Fibroblast of the conjunctiva (primary cell): ENCODE results near the gene PEX5.

Source experiments
- DNase-seq: peaks from one replicate; pipeline ENCODE4 v3.0.0-alpha.2; 2010; ENCODE audit warnings: low read depth

Gene PEX5

DNA sequence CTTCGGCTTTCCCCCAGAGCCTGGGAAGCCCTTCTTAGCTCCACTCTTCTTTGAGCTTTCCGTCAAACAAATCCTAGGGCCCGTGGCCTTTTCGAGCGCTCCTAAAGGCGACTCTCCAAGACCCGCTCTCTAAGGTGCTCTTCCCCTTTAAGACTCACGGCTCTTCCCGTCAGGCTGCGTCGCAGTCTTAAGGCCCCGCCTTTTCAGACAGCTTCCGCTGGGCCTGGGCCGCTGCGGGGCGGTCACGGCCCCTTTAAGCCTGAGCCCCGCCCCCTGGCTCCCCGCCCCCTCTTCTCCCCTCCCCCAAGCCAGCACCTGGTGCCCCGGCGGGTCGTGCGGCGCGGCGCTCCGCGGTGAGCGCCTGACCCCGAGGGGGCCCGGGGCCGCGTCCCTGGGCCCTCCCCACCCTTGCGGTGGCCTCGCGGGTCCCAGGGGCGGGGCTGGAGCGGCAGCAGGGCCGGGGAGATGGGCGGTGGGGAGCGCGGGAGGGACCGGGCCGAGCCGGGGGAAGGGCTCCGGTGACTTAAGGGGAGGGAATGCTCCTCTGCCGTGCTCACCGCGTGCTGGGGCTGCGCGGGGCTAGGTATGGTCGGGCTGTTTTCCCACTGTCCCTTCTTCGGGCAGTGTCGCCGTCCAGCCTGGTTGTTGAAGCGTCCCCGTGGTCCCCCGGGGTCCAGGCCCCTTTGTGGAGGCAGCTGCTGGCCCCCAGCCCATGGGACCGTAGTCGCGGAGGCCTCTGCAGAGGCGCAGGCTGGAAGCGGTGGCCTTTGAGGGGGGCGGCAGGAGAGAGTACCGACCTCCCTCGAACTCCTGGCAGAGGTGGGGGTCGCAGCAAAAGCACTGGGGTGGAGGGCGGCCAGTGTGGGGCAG lies at the start of gene PEX5:
TSS of gene PEX5 (plus strand) at position 289 of the 870 bp plus-strand sequence. CDS start 692 bp downstream, outside the sequence.
- peak; percentile 90 for DNase-seq

GRCh38 chr12:7141351-7142005 lies 48.0 kb upstream of the PEX5 start:
- DNase-seq: no peak

- DNase-seq: peak; percentile 27
Observed at GRCh38 chr12:7142056-7142644, 47.3 kb upstream of the PEX5 start.

DNA sequence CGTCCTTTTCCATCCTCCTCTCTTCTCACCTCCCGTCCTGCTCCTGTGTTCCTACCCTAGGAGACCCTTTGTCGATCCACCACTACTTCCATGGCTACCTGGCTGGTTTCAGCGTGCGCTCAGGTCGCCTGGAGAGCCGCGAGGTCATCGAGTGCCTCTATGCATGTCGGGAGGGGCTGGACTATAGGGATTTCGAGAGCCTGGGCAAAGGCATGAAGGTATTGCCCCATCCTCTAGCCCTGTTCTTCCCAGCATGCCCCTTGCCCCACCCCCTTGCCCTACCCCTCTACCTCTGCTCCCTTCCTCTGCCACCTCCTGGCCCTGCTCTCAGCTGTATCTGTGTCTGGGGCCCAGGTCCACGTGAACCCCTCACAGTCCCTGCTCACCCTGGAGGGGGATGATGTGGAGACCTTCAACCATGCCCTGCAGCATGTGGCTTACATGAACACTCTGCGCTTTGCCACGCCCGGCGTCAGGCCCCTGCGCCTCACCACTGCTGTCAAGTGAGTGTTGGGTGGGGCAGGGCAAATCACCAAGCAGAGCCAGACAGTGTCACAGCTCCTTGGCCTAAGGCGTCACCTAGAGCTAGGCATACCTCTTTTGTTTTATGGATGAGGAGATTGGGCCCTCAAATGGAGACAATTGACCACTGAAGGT lies 46.5 kb upstream of the PEX5 start:
- DNase-seq: no peak

GRCh38 chr12:7143564-7143963 lies 45.9 kb upstream of the PEX5 start:
- no peak for DNase-seq

- DNase-seq: no peak
Observed at GRCh38 chr12:7144414-7145120, 44.9 kb upstream of the PEX5 start.

GRCh38 chr12:7145671-7146070 lies 43.8 kb upstream of the PEX5 start:
- DNase-seq: no peak

DNA sequence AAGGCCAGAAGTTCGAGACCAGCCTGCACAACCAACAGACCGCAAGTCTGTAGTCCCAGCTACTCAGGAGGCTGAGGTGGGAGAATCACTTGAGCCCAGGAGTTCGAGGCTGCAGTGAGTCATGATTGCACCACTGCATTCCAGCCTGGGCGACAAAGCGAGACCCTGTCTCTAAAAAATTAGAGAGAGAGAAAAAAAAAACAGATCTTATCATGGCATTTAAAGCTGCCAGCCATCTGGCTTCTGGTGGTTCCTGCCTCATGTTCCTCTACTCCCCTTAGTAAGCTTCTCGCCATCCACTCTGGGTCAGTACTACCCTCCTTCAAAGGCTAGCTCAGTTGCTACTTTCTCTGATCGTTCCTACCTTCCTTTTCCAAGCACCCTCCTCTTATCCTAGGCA lies 43.3 kb upstream of the PEX5 start:
- DNase-seq: no peak

DNA sequence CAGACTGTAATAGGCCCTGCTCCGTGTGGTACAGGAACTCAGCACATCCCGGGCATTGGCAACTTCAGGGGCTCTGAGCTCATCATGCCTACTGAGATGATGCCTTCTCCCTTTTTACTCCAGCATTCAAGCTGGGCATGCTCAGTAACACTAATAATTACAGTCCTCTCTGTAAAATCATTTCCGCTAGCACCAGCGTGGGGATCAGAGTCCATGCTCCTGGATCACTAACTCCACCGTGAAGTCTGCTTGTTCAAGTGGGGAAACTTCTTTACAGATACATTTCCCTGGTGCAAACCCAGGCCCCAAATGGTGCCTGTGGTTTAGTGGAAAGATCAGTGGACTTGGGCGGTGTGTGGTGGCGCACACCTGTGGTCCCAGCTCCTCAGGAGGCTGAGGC lies 42.6 kb upstream of the PEX5 start:
- no peak for DNase-seq

- no peak for DNase-seq
Observed at GRCh38 chr12:7150356-7150755, 39.1 kb upstream of the PEX5 start.

- DNase-seq: no peak
Observed at GRCh38 chr12:7150841-7151240, 38.6 kb upstream of the PEX5 start.

DNA sequence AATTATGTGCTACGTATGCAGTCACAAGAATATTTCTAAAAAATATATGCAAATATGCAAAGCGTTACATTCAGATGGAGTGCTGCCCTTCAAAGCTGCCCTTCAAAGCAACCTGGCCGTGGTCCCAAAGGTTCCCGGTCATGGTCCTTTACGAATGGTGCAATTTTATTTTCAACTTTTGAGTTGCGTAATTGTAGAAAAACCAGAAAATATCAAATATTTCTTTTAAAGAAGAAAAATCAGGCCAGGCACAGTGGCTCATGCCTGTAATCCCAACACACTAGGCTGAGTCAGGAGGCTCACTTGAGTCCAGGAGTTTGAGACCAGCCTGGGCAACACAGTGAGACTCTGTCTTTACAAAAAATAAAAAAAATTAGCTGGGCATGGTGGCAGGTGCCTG lies 38.0 kb upstream of the PEX5 start:
- DNase-seq: no peak

DNA sequence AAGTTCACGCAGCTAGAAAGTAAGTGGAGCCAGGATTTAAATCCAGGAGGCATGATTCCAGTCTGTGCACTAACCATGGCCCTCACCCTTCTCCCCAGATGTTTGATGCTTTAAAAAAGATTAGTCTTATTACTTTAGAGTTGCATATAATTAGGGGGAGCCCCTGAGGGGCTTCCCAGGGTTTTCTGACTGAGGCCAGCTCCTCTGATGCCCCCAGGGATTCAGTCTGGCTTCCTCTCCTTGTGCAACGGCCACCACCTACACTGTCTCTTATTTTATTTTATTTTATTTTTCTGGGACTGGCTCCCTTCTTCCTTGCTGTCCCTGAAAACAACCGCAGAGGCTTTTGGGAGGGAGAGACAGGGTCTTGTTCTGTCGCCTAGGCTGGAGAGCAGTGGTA lies 36.7 kb upstream of the PEX5 start:
- no peak for DNase-seq

GRCh38 chr12:7154042-7154441 lies 35.4 kb upstream of the PEX5 start:
- no peak for DNase-seq

DNA sequence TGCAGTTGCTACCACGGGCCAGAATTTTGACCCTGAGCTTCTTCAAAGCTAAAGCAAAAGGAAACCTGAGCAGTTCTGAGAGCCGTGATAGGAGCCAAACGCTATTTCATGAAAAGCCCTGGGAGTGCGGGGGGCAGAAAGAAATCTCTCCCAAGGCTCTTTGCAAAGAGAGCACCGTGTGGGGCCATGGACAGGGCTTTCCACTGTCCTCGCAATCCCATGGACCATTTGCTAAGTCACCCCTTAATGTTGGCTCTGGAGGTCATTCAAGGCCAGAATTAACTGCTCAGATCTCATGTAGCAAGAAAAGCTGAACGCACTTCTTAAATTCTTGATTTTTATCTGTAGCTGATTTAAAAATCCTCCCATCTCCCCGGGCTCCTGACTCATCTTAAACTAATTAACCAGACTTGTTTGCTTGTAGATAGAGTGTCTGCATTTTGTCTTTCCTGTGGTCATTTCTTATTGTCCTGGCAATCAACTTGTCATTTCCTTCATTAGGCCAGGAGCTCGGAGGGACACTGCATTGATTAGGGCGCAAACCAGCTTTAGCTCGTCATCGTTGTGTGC lies 34.5 kb upstream of the PEX5 start:
- no peak for DNase-seq

DNA sequence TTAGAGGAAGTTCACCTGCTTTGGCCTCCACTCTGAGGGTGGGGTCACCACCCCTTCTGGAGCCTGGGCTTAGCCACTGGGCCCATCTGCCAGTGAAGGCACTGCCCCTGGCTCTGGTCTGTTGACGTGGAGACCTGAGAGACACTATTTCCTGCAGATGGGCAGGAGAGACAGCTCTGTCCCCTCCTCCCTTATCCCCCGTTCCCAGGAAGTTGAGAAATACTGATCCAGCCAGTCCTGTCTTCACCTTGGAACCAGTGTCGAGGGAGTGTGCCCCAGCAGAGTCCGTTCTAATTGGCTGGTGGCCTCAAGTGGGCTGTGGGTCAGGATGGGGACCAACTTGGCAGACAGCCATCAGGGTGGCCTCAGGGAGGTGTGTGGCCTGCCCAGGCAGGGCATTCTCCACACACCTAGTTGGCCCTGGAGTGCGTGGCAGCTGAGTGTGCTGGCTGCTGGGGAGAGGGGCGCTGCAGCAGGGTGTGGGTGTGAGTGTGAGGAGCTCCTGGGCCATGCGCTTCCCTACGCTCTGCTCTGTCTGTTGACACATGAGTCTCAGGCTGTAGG lies 33.9 kb upstream of the PEX5 start:
- no peak for DNase-seq

- no peak for DNase-seq
Observed at GRCh38 chr12:7156259-7157197, 33.0 kb upstream of the PEX5 start.

GRCh38 chr12:7157391-7157790 lies 32.1 kb upstream of the PEX5 start:
- no peak for DNase-seq

GRCh38 chr12:7158781-7159609 lies 30.5 kb upstream of the PEX5 start:
- DNase-seq: no peak
